NCI-H1105 treated with DMSO at 0.1 percent for 48 hours (cell line): ENCODE results near the gene MIS18BP1.
"Not testable (repeated sequence)": the region's sequence is repeated elsewhere in the genome, so short reads cannot be mapped to it uniquely, and the experiment has no call there.

Experiments used
- DNase-seq: peaks from one replicate; lab custom pipeline; 2025; lab: John Stamatoyannopoulos, UW

Gene MIS18BP1

GRCh38 chr14:45246151-45246550 lies 6.9 kb downstream of the MIS18BP1 start:
- DNase-seq = no peak

DNA sequence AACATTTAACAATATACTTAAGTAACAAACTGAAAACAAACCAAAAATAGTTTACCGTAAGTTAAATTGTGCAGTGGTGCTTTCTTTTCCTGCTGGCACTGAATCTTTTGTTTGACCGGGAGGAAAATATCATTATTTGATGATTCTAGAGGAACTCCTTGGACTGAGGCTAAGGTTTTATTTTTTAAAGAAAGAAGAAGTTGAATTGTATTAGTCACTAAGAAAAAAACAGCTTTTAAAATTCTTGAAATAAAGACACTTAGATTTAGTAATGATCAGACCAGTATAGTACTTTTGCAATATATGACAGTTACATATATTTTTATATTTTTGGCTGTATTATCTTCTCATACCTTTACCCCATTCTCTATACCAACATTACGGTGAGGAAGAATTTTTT lies 10.3 kb downstream of the MIS18BP1 start:
- DNase-seq = no peak

GRCh38 chr14:45238988-45239387 lies 14.0 kb downstream of the MIS18BP1 start:
- DNase-seq = no peak

DNA sequence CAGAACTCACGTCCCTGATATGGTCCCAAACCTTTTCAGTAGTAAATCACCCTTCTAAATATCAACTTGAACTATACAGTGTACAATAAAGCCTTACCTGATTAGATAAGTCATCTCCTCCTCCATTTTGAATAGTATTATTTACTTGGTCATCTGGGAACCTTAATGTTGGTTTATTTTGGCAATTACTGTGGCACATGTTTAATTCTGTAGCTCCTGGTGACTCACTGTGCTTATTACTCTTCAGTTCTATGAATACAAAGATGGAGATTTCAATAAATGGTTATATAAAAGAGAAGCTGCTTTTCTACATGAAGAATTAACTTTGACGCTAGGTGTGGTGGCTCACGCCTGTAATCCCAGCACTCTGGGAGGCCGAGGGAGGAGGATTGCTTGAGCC lies 25.4 kb downstream of the MIS18BP1 start:
- no peak for DNase-seq

GRCh38 chr14:45222485-45223262 lies 30.3 kb downstream of the MIS18BP1 start:
- no peak for DNase-seq

GRCh38 chr14:45214341-45214740 lies 38.7 kb downstream of the MIS18BP1 start:
- DNase-seq = not testable (repeated sequence)

- not testable (repeated sequence) for DNase-seq
These were observed 39.3 kb downstream of the MIS18BP1 start for GRCh38 chr14:45213716-45214115.

DNA sequence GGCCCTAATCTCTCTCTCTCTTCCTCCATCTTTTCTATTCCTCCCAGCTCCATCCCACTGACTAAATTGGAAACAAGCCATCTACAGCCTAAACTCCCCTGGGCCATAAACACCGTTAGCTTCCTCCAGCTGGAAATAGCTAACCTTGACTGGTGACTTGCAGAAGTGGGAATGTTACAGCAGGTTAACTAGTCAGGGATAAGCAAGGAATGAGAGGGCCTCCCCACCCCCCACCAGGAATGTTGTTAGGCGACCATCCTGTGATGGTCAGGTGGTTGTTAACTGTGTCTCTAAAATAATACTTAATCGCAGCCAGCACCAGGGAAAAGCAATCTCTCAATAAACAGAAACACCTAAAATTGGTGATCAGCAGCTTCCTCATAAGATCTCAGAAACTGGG lies 40.8 kb downstream of the MIS18BP1 start:
- DNase-seq = no peak

- DNase-seq = no peak
These were observed 41.7 kb downstream of the MIS18BP1 start for GRCh38 chr14:45211295-45211694.

DNA sequence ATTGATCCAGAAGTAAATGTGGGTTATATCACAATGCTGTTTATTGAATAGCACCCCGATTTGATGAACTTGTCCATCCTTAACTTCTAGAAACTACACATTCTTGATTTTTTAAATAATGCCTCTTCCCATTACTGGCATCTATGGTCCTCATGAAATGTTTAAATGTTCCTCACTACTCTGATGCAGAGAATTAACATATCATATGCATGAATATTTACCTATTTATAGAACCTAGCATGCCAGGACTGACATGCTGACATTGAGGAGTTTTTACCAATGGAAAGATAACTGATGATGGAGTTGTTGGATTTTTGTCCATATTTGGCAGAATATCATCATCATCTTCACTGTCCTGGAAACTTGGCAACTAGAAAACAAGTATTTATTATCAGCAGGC lies 42.8 kb downstream of the MIS18BP1 start:
- no peak for DNase-seq

DNA sequence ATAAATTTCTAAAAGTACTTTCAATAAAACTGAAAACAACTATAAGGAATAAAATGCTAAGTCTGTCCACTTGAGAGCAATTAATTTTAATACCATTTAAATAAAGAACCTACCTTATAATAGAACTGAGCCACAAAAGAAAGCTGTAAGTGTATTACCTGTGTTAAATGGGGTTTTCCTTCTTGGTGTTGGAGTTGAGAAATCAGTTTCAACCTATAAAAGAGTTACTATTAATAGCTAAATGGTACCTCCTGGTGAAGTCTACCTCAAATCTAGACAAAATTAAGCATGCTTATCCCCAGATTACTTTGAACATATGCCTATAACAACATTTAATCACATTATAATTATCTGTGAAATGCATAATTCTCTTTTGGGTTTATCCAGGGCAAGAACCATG lies 48.8 kb downstream of the MIS18BP1 start:
- DNase-seq = no peak

DNA sequence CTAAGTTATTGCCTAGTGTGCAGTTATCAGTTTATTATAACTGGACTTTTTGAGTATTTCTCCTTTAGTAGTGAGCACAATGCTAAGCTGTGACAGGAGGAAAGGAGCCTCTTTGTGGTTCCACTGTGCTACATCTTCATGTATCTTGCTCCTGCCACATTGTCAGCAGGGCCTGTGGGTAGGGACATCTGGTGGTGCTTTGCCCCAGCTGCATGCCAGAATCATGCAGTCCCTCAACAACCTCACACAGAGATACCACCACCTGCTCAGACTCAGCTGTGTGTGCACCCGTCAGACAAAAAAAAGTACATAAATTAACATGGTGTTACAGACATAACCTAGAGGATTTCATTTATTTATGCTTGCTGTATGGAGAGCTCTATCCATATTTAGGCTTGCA lies 51.1 kb downstream of the MIS18BP1 start:
- no peak for DNase-seq

DNA sequence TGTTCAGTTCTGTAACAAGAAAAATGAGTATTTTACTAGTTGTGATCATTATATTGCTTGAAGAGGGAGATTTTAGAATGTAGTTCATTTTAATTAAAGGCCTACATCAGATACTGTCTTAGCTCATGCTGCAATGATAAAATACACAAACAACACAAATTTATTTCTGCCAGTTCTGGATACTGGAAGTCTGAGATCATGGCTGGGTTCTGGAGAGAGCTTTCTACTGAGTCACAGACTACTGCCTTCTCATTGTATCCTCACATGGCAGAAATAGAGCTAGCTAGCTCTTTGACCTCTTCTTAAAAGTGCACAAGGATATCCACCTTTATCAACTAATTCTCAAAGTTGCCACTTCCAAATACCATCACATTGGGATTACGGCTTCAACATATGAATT lies 53.8 kb downstream of the MIS18BP1 start:
- DNase-seq = no peak

GRCh38 chr14:45198551-45198950 lies 54.5 kb downstream of the MIS18BP1 start:
- no peak for DNase-seq

GRCh38 chr14:45194964-45195363 lies 58.0 kb downstream of the MIS18BP1 start:
- no peak for DNase-seq

DNA sequence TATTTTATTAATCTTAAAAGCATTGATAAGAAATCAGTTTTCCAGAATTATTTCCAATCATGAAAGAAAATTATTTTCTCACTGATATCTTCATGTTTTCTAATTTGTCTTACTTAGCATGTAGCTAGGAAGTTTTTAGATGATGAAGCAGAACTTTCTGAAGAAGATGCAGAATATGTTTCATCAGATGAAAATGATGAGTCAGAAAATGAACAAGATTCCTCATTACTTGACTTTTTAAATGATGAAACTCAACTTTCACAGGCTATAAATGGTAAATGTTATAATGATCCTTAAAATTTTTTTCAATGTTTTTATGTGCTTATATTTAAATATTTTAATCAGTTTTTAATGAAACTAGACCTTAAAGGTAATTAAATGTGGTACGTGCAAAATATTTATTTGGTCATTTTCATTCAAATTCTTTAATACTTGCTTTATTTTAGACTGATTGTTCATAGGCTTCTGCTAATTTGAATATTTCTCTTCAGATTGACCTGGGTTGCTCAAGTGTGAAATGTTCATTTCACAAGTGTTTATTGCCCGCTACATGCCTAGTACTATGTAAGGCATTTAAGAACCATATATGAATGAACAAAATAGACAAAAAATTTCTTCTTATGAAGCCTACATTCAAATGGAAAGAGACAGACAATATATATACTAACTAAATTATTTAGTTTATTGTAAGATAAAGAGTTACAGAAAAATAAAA lies 67.7 kb downstream of the MIS18BP1 start:
- DNase-seq = no peak

- no peak for DNase-seq
These were observed 71.2 kb downstream of the MIS18BP1 start for GRCh38 chr14:45181806-45182205.

GRCh38 chr14:45181329-45181728 lies 71.7 kb downstream of the MIS18BP1 start:
- no peak for DNase-seq

DNA sequence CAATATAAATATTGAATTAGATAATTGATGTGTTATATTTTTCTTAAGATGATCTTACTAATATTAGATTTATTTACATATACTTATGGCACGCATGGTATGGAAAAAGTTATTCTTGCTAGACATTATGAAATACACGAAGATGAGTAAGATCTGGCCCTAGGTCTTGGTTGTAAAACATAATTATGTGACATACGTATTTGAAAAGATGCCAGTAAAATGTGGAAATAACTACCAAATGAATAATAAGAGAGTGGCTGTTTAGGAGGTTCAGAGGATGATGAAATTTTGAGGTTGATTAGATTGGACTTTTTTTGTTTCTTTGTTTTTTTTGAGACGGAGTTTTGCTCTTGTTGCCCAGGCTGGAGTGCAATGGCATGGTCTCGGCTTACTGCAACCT lies 75.9 kb downstream of the MIS18BP1 start:
- DNase-seq = no peak

- no peak for DNase-seq
These were observed 83.1 kb downstream of the MIS18BP1 start for GRCh38 chr14:45169906-45170305.

DNA sequence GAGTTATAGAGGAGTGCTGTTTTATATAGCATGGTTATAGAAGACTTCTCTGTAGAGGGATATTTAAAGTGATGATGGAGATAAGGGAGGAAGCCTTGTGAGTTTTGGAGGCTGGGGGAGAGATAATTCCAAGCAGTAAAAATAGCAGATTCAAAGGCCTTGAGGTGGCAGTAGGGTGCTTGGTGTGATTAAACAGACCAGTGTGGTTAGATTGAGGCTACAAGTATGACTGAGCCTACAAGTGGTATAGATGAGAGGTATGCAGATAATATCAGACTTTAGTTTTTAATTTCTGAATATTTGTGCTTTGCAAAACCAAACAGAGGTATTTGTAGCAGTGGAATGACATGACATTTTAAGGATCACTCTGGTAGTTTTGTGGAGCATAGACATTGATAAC lies 96.9 kb downstream of the MIS18BP1 start:
- no peak for DNase-seq
